ENCODE measurements around the gene CDKN3.
A peak's percentile ranks its signal among the peaks of the same experiment; 100 is the strongest.

Gene CDKN3, protein sequence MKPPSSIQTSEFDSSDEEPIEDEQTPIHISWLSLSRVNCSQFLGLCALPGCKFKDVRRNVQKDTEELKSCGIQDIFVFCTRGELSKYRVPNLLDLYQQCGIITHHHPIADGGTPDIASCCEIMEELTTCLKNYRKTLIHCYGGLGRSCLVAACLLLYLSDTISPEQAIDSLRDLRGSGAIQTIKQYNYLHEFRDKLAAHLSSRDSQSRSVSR

GRCh38 chr14:54396493-54397335, at the start of gene CDKN3:
Gene CDKN3 (plus strand): TSS chr14:54397007. CDS start chr14:54397069, 62 bp downstream.
- DNase-seq (ENCODE audit: low read depth in 2 of 2), result peak; percentile 95

GRCh38 chr14:54347044-54347443, 49.8 kb upstream of the CDKN3 start:
- DNase-seq (ENCODE audit: low read depth in 2 of 2), result no peak

- DNase-seq (ENCODE audit: low read depth in 2 of 2), result no peak
Observed at GRCh38 chr14:54348001-54348611, 48.7 kb upstream of the CDKN3 start.

DNA sequence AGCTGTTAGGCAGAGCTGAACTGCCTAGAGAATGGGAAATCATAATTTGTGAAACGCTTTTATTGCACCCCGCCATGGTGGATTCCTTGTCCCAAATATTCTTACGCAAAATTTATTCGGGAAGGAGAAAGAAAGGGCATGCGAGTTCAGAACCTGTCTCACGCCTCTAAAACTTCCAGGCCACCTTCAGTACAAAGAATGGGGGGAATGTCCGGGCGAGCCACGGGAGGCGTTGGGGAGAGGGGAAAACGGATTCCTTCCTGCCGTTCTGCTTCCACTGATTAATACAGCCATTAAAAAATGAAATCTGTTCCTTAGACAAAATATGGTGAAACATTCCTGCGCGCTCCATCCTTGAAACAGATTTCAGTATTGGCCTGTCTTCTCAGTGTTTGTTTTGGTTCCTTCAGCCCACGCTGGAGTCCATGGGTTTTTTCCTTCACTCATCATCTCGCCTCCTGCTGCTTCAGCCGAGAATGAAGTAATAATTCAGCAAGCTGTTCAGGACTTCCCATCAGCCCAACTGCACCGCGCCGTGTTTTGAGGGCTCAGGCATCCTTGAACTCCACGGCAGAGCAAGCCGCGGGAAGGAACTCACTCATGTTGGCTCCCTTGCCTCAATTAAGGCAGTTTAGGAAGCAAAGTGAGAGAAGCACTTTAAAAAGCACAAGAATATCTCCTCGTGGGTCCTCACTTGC, 47.7 kb upstream of the CDKN3 start:
- DNase-seq (ENCODE audit: low read depth in 2 of 2), result no peak

GRCh38 chr14:54349713-54350112, 47.1 kb upstream of the CDKN3 start:
- DNase-seq (ENCODE audit: low read depth in 2 of 2), result no peak

DNA sequence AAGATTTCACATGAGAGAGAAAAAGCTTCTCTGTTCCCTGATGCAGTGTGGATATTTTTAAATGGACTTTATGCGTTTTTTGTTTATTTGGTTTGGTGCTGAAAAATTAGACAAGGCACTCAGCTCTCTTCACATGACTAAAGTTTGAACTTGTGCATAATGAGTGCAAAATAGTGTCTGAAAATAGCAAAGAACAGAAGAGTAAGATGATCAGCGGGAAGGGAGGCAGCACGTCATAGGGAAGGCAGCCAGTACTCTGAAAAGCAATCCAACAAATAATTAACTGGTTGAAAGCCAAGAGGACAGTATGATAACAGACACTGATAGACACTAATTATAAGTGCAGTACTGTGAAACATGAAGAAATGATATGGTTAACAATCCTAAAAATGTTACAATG, 46.6 kb upstream of the CDKN3 start:
- DNase-seq (ENCODE audit: low read depth in 2 of 2), result no peak

DNA sequence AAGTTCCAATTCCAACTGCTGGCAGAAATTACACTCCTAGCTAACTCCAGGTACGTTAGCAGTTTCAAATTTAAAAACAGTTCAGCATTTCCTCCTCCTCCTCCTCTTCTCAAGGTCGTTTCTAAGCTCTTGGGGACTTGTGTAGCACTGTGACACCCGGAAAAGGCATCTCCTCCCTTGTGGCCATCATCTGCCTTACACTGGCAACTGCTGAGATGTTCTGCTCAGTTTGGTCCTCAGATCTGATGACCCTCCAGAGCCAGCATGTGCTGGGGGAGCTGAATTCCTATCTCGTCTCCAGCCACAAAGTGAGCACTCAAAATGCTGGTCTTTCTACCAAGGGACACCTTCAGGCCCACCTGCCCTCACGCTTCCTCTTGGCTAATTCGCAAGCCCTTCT, 43.5 kb upstream of the CDKN3 start:
- DNase-seq (ENCODE audit: low read depth in 2 of 2), result no peak

- DNase-seq (ENCODE audit: low read depth in 2 of 2), result no peak
Observed at GRCh38 chr14:54353694-54354093, 43.1 kb upstream of the CDKN3 start.

DNA sequence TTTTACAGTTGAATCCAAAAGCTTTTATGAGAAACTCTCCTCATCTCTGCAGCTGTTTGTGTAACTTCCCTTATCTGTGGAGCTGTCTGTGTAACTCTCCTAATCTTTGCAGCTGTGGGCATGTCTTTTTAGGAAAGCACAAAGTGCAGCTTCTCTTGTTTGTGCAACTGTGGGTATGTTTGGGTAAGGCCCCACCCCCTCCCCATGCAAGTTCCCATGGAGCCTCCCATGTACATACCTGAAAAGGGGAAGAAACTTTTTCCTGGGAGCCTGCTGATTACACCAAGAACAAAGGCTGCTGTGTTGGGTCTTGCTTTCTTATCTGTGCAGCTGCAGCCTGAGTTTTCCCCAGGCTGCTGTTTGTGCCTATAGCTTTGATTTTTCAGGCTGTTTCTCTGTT, 42.7 kb upstream of the CDKN3 start:
- no peak for DNase-seq (ENCODE audit: low read depth in 2 of 2)

- DNase-seq (ENCODE audit: low read depth in 2 of 2), result no peak
Observed at GRCh38 chr14:54354968-54355641, 41.7 kb upstream of the CDKN3 start.

DNA sequence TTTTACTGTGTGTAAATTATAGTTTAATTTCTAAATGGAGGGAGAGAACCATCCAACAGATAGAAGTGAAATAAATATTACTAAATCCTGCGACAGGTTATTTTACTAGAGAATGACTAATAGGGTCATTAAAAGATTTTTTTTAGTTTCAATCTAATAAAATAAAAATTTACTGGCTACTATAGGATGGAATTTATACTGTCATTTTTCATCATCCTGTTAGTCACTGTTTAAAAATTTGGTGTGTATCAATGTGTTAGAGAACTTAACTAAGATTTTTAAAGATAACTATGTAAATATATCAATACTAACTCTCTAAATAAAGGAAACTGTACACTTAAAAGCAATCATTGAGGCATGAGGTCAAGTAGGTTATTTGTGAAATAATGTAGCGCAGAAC, 41.1 kb upstream of the CDKN3 start:
- DNase-seq (ENCODE audit: low read depth in 2 of 2), result no peak

GRCh38 chr14:54356172-54356571, 40.6 kb upstream of the CDKN3 start:
- DNase-seq (ENCODE audit: low read depth in 2 of 2), result no peak

DNA sequence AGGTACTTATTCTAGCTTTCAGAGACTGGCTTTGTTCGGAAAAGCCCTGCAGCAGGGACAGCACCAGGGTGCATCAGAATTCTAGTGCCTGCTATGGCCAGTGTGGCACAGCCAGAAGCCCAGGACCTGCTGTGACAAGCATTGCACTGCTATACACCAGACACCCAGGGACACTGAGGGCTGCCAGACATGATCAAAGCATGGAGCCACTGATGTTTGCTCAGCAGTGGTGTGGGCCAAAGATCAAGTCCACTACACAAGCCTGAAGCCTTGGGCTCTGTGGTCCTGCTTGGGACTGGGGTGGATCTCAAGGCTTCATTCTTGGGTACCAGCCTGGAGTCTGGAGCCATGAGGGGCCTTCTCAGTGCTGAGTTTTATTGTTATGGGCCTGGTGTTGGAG, 36.1 kb upstream of the CDKN3 start:
- no peak for DNase-seq (ENCODE audit: low read depth in 2 of 2)

DNA sequence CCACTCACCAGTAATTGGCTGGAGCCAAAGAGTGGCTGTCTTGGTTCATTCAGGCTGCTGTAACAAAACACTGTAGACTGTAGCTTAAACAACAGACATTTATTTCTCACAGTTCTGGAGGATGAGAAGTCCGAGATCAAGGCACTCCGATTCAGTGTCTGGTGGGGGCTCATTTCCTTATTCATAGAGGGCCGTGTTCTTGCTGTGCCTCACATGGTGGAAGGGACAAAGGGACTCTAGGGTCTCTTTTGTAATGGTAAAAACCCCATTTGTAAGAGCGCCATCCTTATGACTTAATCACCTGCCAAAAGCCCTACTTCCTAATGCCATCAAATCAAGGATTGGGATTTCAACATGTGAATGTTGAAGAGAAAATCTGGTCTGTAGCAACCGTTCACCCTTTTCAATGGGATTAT, 34.7 kb upstream of the CDKN3 start:
- no peak for DNase-seq (ENCODE audit: low read depth in 2 of 2)

DNA sequence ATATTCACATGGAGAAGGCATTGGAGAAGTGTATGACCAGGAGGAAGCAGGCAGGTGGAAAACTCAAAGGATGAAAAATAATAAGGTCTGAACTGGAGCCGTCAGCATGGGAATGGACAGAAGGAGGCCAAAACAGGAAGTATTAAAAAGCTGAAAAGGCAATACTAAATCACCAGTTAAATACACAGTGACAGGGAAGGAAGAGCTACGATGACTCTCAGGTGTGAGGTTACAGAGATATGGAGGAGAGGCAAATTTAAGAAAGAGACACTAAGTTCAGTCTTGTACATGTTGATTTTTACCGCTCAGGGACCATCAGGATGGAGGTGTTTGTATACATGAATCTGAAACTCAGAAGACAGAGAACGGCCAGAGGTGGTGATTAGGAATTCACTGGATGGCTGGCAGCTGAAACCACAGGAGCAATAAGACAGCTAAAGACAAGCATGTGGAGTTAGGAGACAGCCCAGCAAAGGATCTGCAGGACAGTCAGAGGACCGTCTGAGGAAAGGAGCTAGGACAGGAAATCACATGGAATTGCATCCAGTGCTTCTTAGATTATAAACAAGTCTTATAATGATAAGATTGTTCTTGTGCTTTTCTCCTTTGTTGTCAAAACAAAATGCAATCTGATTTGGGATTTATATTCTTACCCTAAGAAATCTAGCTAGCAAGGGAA, 33.9 kb upstream of the CDKN3 start:
- DNase-seq (ENCODE audit: low read depth in 2 of 2), result no peak

DNA sequence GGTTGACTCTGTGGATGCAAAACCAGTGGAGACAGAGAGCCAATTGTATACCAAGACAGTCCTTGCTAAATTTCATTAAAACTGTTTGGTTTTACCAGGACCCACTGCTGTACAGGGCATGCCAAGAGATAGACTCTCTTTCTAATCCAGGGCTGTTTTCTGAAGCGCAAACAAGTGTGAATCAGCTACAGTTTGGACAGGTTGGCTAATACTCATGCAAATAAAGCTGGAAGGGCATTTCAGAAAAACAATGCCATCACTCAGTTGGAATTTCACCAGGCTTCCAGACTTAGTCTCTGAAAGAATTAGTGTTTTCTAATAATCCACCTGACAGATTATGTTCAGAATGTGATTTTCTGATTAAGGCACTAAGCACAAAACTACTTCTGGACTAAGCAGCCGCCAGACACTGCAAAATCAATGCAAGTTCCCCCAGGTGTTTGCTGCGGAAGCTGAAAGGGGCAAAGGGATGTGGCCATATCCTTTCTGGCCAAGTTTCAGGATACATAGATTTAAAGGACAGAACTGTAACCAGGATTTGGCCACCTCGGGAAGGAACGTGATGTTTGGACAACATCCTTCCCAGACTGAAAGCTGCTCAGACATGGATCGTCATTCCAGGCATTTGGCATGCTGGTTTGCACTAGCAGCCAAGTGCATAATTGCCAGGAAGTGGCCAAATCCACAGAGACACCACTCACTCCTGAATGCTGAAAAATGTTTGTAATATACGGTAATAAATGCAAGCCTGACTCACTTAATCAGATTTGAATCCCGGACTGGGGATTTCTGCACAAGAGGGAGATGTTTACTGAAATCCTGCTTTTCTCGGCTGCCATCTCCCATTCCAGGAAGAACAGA, 32.0 kb upstream of the CDKN3 start:
- no peak for DNase-seq (ENCODE audit: low read depth in 2 of 2)

- peak in 1 of 2 donors; percentile 0 for DNase-seq (ENCODE audit: low read depth in 2 of 2)
Observed at GRCh38 chr14:54366736-54367735, 29.8 kb upstream of the CDKN3 start.

- DNase-seq (ENCODE audit: low read depth in 2 of 2), result no peak
Observed at GRCh38 chr14:54368291-54368690, 28.5 kb upstream of the CDKN3 start.

GRCh38 chr14:54369343-54369742, 27.5 kb upstream of the CDKN3 start:
- DNase-seq (ENCODE audit: low read depth in 2 of 2), result no peak
